ENCODE measurements around the gene ATAD3C.

- no peak for TF ChIP-seq EZH2 (IDR thresholded peaks at IDR 0.05; ENCODE audit: borderline replicate concordance, control insufficient read depth, low read depth, low read length)
- no peak for TF ChIP-seq CTCF (IDR thresholded peaks at IDR 0.05 in 2 of 3, conservative IDR thresholded peaks at IDR 0.05 in 1 of 3; ENCODE audit: control insufficient read depth in 2 of 3, extremely low read depth in 1 of 3, insufficient read depth in 1 of 3, low read depth in 3 of 3, low read length in 3 of 3)
- TF ChIP-seq ZNF24 (IDR thresholded peaks at IDR 0.05), result no peak
- TF ChIP-seq BCL3 (IDR thresholded peaks at IDR 0.05; ENCODE audit: borderline replicate concordance, insufficient read depth, low read depth, low read length, poor library complexity, severe bottlenecking), result no peak
- TF ChIP-seq POLR2A (IDR thresholded peaks at IDR 0.05; ENCODE audit: low read depth, low read length), result no peak
- TF ChIP-seq GABPA (IDR thresholded peaks at IDR 0.05; ENCODE audit: low read depth), result no peak
- TF ChIP-seq NFYB (IDR thresholded peaks at IDR 0.05; ENCODE audit: insufficient read depth, low read depth, low read length), result no peak
- TF ChIP-seq CREM (IDR thresholded peaks at IDR 0.05; ENCODE audit: low read depth), result no peak
- no peak for TF ChIP-seq EP300 (IDR thresholded peaks at IDR 0.05; ENCODE audit: borderline replicate concordance in 1 of 2, control insufficient read depth in 1 of 2, low read depth in 2 of 2, low read length in 2 of 2)
Observed at GRCh38 chr1:1426496-1427105, 22.9 kb upstream of the ATAD3C start.

All from GM12878 (cell line).